Karpas-422 (cell line): ENCODE results near the gene UBR3. TPM values are rescaled to one million over a fixed set of nuclear protein-coding genes. Genes with fewer than 3 reads are reported as not detected.
"Not testable (repeated sequence)": the region's sequence is repeated elsewhere in the genome, so short reads cannot be mapped to it uniquely, and the experiment has no call there.

Source experiments
- DNase-seq: peaks from one replicate; pipeline ENCODE4 v3.0.0-alpha.2; 2015
- H2AFZ ChIP-seq: fragments of 200-600 bp; sonication (generic); 2 replicates; pipeline ENCODE4 v1.6.1; 2014; ENCODE audit warnings: antibody characterized with exemption, low read length, mixed read lengths
- H3K27ac ChIP-seq: fragments of 200-600 bp; sonication (generic); 2 replicates; pipeline ENCODE4 v1.5.1; 2014; ENCODE audit warnings: mild to moderate bottlenecking, low read length, moderate library complexity
- H3K27me3 ChIP-seq: fragments of 200-600 bp; sonication (generic); 2 replicates; pipeline ENCODE4 v1.6.1; 2014; ENCODE audit warnings: low read length, mixed read lengths
- H3K36me3 ChIP-seq: fragments of 200-600 bp; sonication (generic); 2 replicates; pipeline ENCODE4 v1.6.1; 2014; ENCODE audit warnings: low read length, mixed read lengths; ENCODE audit not compliant: insufficient read depth
- H3K4me1 ChIP-seq: fragments of 200-600 bp; sonication (generic); 2 replicates; pipeline ENCODE4 v1.6.1; 2014; ENCODE audit warnings: mild to moderate bottlenecking, low read length, mixed read lengths
- H3K4me2 ChIP-seq: fragments of 200-600 bp; sonication (generic); 2 replicates; pipeline ENCODE4 v1.6.1; 2014; ENCODE audit warnings: low read length, low read depth, mild to moderate bottlenecking; ENCODE audit not compliant: poor library complexity, severe bottlenecking
- H3K4me3 ChIP-seq: fragments of 200-600 bp; sonication (generic); 2 replicates; pipeline ENCODE4 v1.5.1; 2014; ENCODE audit warnings: mild to moderate bottlenecking, antibody characterized with exemption, low read length, mixed read lengths
- H3K79me2 ChIP-seq: fragments of 200-600 bp; sonication (generic); 2 replicates; pipeline ENCODE4 v1.6.1; 2014; ENCODE audit warnings: mild to moderate bottlenecking, low read length, mixed read lengths
- H3K9ac ChIP-seq: fragments of 200-600 bp; sonication (generic); 2 replicates; pipeline ENCODE4 v1.6.0; 2014; ENCODE audit warnings: low read length
- H3K9me2 ChIP-seq: fragments of 200-600 bp; sonication (generic), shearing (Covaris generic); replicated peaks from 2 replicates; pipeline ENCODE4 v1.6.0; 2014; ENCODE audit warnings: mild to moderate bottlenecking, low read length, moderate library complexity; ENCODE audit not compliant: insufficient read depth
- H3K9me3 ChIP-seq: fragments of 300-700, 200-600 bp; sonication (generic); 2 replicates; pipeline ENCODE4 v1.6.1; 2014; ENCODE audit warnings: low read length, mixed read lengths
- H4K20me1 ChIP-seq: fragments of 200-600 bp; sonication (generic); 2 replicates; pipeline ENCODE4 v1.6.1; 2014; ENCODE audit warnings: mild to moderate bottlenecking, antibody characterized with exemption, low read length, low read depth; ENCODE audit not compliant: insufficient read depth
- total RNA-seq: library from RNA; depleted of rRNA; stranded (reverse); fragments of >200 nt; shearing (Covaris generic); gene quantifications from 2 replicates; pipeline ENCODE4 v1.2.3, GENCODE V29; 2014; ENCODE audit warnings: low replicate concordance

Gene UBR3
- total RNA-seq, 1 experiment from 2014 or later, result 50.8 TPM

- DNase-seq, result peak; percentile 80
- Histone ChIP-seq H3K4me3 (peak overlapping the region; percentile 84), H3K79me2 (peaks cover 69% of the 10 kb centered on the region), H3K9me3 (no peaks in the 10 kb centered on the region), H3K27me3 (no peaks in the 10 kb centered on the region), H4K20me1 (peaks cover 14% of the 10 kb centered on the region; the same call in 1 of the 2 replicates), H3K4me2 (peak overlapping the region; percentile 66), H3K27ac (no peak overlapping the region), H2AFZ (no peak overlapping the region), H3K36me3 (peaks cover 9% of the 10 kb centered on the region; the same call in 1 of the 2 replicates), H3K9ac (peak overlapping the region; percentile 80), H3K9me2 (no peaks in the 10 kb centered on the region), H3K4me1 (peaks cover 22% of the 10 kb centered on the region)
These were observed 1.0 kb downstream of the UBR3 start for GRCh38 chr2:169828141-169828811.

DNA sequence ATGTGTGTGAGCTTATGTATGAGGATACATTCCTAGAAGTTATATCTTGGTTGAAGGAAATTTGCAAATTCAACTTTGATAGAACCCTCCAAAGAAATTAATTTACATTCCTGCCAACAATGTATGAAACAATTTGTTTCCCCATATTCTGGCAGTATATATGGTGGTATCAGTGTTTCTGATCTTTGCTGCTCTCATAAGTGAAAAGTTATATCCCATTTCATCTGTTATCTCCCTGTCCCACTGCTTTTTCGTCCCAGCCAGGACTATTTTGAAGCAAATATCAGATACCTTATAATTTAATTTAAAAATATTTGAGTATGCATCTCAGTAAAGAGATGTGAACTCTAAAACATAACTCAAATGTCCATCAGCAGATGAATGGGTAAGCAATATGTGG lies 7.1 kb downstream of the UBR3 start:
- no peak overlapping the region for H3K4me2 ChIP-seq
- H3K4me1 ChIP-seq, result no peaks in the 10 kb centered on the region; the same call in 1 of the 2 replicates
- H3K27ac ChIP-seq, result no peak overlapping the region
- no peaks in the 10 kb centered on the region for H3K27me3 ChIP-seq
- no peak for DNase-seq
- H2AFZ ChIP-seq, result no peak overlapping the region
- H3K9me3 ChIP-seq, result no peaks in the 10 kb centered on the region
- peaks cover 95% of the 10 kb centered on the region for H3K79me2 ChIP-seq
- H3K36me3 ChIP-seq, result peaks cover 9% of the 10 kb centered on the region; the same call in 1 of the 2 replicates
- H3K9me2 ChIP-seq, result no peaks in the 10 kb centered on the region
- H3K9ac ChIP-seq, result no peak overlapping the region
- H3K4me3 ChIP-seq, result no peak overlapping the region
- no peaks in the 10 kb centered on the region for H4K20me1 ChIP-seq

DNA sequence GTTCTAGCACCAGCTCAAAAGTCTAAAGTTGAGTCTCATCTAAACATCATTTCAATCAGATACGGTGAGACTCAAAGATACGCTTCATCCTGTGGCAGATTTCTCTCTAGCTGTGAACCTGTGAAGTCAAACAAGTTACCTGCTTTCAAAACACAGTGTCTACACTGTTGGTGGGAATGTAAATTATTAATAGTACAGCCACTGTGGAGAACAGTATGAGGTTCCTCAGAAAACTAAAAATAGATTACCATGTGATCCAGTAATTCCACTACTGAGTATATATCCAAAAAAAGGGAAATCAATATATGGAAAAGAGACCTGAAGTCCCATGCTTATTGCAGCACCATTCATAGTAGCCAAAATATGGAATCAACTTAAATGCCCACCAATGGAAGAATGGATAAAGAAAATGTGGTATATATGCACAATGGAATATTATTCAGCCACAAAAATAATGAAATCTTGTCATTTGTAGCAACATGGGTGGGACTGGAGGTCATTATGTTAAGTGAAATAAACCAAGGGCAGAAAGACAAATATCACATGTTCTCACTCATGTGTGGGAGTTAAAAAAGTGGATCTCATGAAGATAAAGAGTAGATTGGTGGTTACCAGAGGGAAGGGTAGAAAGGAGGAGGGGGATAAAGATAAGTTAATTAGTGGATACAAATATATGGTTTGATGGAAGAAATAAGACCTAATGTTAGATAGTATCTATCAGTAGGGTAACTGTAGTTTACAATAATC lies 11.7 kb downstream of the UBR3 start:
- Histone ChIP-seq H3K79me2 (peaks cover 82% of the 10 kb centered on the region), H3K9me3 (no peaks in the 10 kb centered on the region), H2AFZ (no peak overlapping the region), H3K4me3 (no peak overlapping the region), H3K27me3 (no peaks in the 10 kb centered on the region), H3K4me2 (no peak overlapping the region), H3K9ac (no peak overlapping the region), H4K20me1 (no peaks in the 10 kb centered on the region), H3K4me1 (peaks cover 6% of the 10 kb centered on the region), H3K27ac (no peak overlapping the region), H3K9me2 (no peaks in the 10 kb centered on the region), H3K36me3 (no peaks in the 10 kb centered on the region)
- peak; percentile 35 for DNase-seq

DNA sequence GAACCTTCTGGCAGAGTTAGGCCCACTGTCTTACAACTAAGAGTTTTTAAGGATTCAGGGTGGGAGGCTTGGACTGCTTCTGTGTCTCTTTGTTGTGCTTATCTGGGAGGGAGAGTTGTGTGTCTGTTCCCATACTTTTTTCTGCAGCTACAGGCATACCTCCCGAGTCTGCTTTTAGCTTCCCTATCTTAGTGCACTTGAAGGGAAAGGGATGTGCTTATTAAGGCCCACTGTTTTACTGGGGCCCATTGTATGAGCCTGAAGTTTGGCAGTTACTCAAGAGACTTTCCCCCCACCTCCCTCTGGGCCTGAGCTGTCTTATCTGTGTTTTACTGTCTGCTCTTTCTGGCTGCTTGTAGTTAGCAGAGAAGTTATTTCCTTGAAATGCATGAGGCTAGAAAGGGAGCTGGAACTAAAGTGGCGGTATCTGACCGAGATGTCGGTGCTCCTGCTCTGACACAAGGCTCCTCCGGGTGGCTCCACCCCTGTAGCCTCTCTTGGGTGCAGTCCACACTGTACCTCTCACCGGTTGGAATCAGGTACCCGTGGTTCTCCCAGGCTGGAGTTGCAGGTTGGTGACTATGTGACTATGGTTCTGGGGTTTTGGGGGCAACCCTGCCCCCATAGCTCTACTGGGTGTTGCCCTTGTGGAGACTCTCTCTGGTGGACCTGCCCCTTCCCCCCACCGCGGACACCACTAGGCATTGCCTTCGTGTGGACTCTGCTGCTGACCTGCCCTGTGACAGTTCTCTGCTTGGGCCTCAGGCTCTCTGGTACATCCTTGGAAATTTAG lies 12.9 kb downstream of the UBR3 start:
- Histone ChIP-seq H4K20me1 (no peaks in the 10 kb centered on the region), H3K4me3 (no peak overlapping the region), H3K9me2 (no peaks in the 10 kb centered on the region), H3K9me3 (no peaks in the 10 kb centered on the region), H3K9ac (no peak overlapping the region), H3K4me1 (peaks cover 6% of the 10 kb centered on the region), H3K4me2 (no peak overlapping the region), H3K79me2 (peaks cover 82% of the 10 kb centered on the region), H3K27me3 (no peaks in the 10 kb centered on the region), H2AFZ (no peak overlapping the region), H3K36me3 (no peaks in the 10 kb centered on the region), H3K27ac (no peak overlapping the region)
- peak; percentile 36 for DNase-seq

- Histone ChIP-seq H3K27me3 (no peaks in the 10 kb centered on the region), H3K4me2 (no peak overlapping the region), H3K27ac (no peak overlapping the region), H3K9me2 (no peaks in the 10 kb centered on the region), H3K4me1 (peaks cover 6% of the 10 kb centered on the region), H3K4me3 (no peak overlapping the region), H3K9ac (no peak overlapping the region), H3K9me3 (no peaks in the 10 kb centered on the region), H3K36me3 (no peaks in the 10 kb centered on the region), H2AFZ (no peak overlapping the region), H3K79me2 (peaks cover 82% of the 10 kb centered on the region), H4K20me1 (no peaks in the 10 kb centered on the region)
- peak; percentile 29 for DNase-seq
These were observed 13.5 kb downstream of the UBR3 start for GRCh38 chr2:169840747-169841142.

DNA sequence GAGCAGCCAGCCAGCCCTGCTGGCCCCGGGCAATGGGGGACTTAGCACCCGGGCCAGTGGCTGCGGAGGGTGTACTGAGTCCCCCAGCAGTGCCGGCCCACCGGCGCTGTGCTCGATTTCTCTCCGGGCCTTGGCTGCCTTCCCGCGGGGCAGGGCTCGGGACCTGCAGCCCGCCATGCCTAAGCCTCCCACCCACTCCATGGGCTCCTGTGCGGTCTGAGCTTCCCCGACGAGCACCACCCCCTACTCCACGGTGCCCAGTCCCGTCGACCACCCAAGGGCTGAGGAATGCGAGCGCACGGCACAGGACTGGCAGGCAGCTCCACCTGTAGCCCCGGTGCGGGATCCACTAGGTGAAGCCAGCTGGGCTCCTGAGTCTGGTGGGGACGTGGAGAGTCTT lies 14.4 kb downstream of the UBR3 start:
- peaks cover 85% of the 10 kb centered on the region for H3K79me2 ChIP-seq
- not testable (repeated sequence) for H3K36me3 ChIP-seq, H3K4me3 ChIP-seq, H3K9ac ChIP-seq, H3K9me2 ChIP-seq, H2AFZ ChIP-seq, H3K9me3 ChIP-seq, DNase-seq, H3K4me1 ChIP-seq, H3K4me2 ChIP-seq, H3K27me3 ChIP-seq, H3K27ac ChIP-seq, H4K20me1 ChIP-seq

- Histone ChIP-seq H3K4me3 (no peak overlapping the region), H3K27ac (no peak overlapping the region), H3K36me3 (0 out of 2 replicates have a peak, but pooled peaks cover 3% of the 10 kb centered on the region), H3K4me1 (peaks cover 6% of the 10 kb centered on the region), H3K27me3 (no peaks in the 10 kb centered on the region), H3K9ac (no peak overlapping the region), H3K4me2 (no peak overlapping the region), H3K79me2 (peaks cover 83% of the 10 kb centered on the region), H2AFZ (no peak overlapping the region), H3K9me2 (no peaks in the 10 kb centered on the region), H3K9me3 (no peaks in the 10 kb centered on the region), H4K20me1 (no peaks in the 10 kb centered on the region)
- peak; percentile 31 for DNase-seq
These were observed 17.8 kb downstream of the UBR3 start for GRCh38 chr2:169845016-169845415.
